ENCODE results near the gene DSE.

The DSE gene

GRCh38 chr6:116373940-116374339, 3.2 kb downstream of the DSE start:
- H3K27ac ChIP-seq, result no peak overlapping the region
- POLR2A ChIA-PET (ENCODE audit: low non-redundant PET), result no interaction called here
- DNase-seq (ENCODE audit: low spot score), result no peak
- CTCF ChIA-PET, result interaction anchor here (0.6 kb wide), 1 partner anchor 10 kb away, joined by 5 read pairs; no protein-coding TSS in a partner anchor
- TF ChIP-seq CTCF (conservative IDR thresholded peaks at IDR 0.05; ENCODE audit: low read depth), result no peak

- POLR2A ChIA-PET (ENCODE audit: low non-redundant PET), result no interaction called here
- TF ChIP-seq CTCF (conservative IDR thresholded peaks at IDR 0.05; ENCODE audit: low read depth), result no peak
These were observed 3.8 kb downstream of the DSE start for GRCh38 chr6:116374586-116374985.

GRCh38 chr6:116375262-116375661, 4.5 kb downstream of the DSE start:
- ChIA-PET POLR2A (ENCODE audit: low non-redundant PET) (no interaction called here), CTCF (no interaction called here)
- peak overlapping the region; percentile 41; the same call in 1 of the 2 replicates for H3K27ac ChIP-seq
- no peak for TF ChIP-seq CTCF (conservative IDR thresholded peaks at IDR 0.05; ENCODE audit: low read depth)
- no peak for DNase-seq (ENCODE audit: low spot score)

More at GRCh38 chr6:116374586-116374985, 3.8 kb downstream of the DSE start:
- H3K27ac ChIP-seq, result 0 out of 2 replicates have a peak overlapping the region, but pooled peaks have one; percentile 38
- DNase-seq (ENCODE audit: low spot score), result no peak
- CTCF ChIA-PET, result no interaction called here

GRCh38 chr6:116376149-116376548, 5.4 kb downstream of the DSE start:
- CTCF ChIA-PET, result no interaction called here
- TF ChIP-seq CTCF (conservative IDR thresholded peaks at IDR 0.05; ENCODE audit: low read depth), result no peak
- POLR2A ChIA-PET (ENCODE audit: low non-redundant PET), result no interaction called here
- no peak overlapping the region for H3K27ac ChIP-seq
- no peak for DNase-seq (ENCODE audit: low spot score)

DNA sequence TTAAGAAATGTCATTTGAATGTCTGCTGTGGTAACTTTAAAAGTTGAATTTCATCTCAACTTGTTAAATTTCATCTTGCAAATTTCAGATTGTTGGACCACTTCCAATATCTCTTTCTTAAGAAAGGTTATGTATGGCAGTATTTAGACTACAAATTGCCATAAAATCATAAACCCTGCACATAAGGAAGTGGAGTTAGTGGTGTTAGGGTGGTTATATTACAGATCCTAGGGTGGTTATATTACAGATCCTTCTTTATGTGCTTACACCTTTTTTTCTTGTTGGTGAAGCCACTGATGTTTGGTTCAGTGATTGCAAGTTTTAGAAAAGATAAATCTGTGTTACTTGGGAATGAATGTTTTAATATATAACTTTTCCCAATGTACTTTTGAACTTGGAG, 9.0 kb downstream of the DSE start:
- DNase-seq (ENCODE audit: low spot score), result no peak
- CTCF ChIA-PET, result no interaction called here
- POLR2A ChIA-PET (ENCODE audit: low non-redundant PET), result no interaction called here
- H3K27ac ChIP-seq, result no peak overlapping the region
- TF ChIP-seq CTCF (conservative IDR thresholded peaks at IDR 0.05; ENCODE audit: low read depth), result no peak

- no peak overlapping the region for H3K27ac ChIP-seq
- DNase-seq (ENCODE audit: low spot score), result no peak
- POLR2A ChIA-PET (ENCODE audit: low non-redundant PET), result no interaction called here
- CTCF ChIA-PET, result no interaction called here
- TF ChIP-seq CTCF (conservative IDR thresholded peaks at IDR 0.05; ENCODE audit: low read depth), result no peak
These were observed 9.6 kb downstream of the DSE start for GRCh38 chr6:116380346-116380745.

DNA sequence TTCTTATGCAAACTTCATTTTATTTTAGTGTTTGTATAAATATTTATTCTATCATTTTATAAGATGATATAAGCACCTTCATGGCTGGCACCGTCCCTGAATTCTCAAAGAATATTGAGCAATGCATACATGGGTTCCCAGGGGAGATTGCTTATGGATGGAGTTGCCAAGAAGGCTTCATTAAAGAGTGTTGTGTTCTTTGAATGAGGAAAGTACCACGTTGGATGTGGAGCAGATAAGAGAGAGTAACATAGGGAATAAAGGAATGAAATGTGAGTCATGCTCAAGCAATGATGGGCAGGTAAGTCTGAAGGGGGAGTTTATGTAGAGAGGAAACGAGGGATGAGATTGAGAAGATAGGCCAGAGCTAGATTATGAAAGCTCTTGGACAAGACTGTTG, 10.3 kb downstream of the DSE start:
- no peak overlapping the region for H3K27ac ChIP-seq
- no peak for TF ChIP-seq CTCF (conservative IDR thresholded peaks at IDR 0.05; ENCODE audit: low read depth)
- ChIA-PET CTCF (no interaction called here), POLR2A (ENCODE audit: low non-redundant PET) (no interaction called here)
- DNase-seq (ENCODE audit: low spot score), result no peak

Data from RWPE1 (cell line).